SK-N-MC (cell line): ENCODE measurements around the gene USB1.

Experiments
- EZH2 ChIP-seq: fragments of 200-600 bp; sonication (generic); IDR thresholded peaks from one replicate; pipeline ENCODE4 v1.6.1; 2017; ENCODE audit warnings: antibody characterized with exemption
- POLR2AphosphoS5 ChIP-seq: IDR thresholded peaks from 2 replicates; pipeline ENCODE4 v1.6.1; 2012; ENCODE audit warnings: mild to moderate bottlenecking, low read depth, low read length, borderline replicate concordance

- TF ChIP-seq EZH2 (no peak), POLR2AphosphoS5 (no peak)
These were observed 23.7 kb upstream of the USB1 start for GRCh38 chr16:57977418-57978069.
